GM12865 (cell line): ENCODE data around the gene HIGD1C.

Experiments used
- DNase-seq: peaks from one replicate; pipeline ENCODE4 v3.0.0; 2010; ENCODE audit warnings: low read depth
- H3K4me3 ChIP-seq: 2 replicates; pipeline ENCODE4 v1.5.1; 2011; ENCODE audit warnings: mild to moderate bottlenecking, low read depth, low read length, control low read depth
- TF ChIP-seq, protein P1 (sequence below): IDR thresholded peaks from 2 replicates; pipeline ENCODE4 v1.5.1; 2011; ENCODE audit warnings: low read length, control low read depth, low read depth, inconsistent platforms; ENCODE audit not compliant: insufficient read depth; ENCODE audit errors: missing control alignments

The HIGD1C gene

DNA sequence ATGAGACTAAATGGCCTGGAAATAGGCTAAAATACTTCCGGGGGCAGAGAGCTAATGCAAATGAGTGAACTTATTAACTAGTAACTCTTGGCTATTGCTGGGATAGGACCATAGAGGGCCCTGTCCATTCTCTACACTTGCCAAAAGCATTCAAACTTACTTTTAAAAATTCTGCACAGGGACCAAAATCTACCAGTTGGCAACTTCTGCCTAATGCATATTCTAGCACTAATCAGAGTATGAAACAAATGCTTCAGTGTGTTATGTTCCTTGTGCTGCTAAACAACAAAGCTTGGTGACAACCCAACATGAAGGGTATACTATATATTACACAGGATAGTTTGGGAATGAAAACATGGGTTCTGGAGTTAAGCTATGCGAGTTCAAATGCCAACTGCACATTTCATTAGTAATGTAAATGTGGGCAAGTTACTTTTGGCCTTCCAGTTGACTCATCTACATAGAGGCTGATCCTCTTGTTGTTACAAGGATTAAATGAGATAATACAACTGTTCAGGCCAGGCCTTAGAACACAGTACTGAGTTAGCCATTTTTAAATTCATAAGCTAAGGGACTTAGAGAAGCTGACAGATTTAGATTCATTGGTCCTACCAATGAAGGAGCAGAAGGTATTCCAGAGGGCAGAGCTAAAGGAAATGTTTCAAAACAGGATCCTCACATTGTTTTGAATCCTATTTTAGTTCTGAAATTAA is 32.4 kb downstream of the HIGD1C start:
- TF ChIP-seq, protein P1, sequence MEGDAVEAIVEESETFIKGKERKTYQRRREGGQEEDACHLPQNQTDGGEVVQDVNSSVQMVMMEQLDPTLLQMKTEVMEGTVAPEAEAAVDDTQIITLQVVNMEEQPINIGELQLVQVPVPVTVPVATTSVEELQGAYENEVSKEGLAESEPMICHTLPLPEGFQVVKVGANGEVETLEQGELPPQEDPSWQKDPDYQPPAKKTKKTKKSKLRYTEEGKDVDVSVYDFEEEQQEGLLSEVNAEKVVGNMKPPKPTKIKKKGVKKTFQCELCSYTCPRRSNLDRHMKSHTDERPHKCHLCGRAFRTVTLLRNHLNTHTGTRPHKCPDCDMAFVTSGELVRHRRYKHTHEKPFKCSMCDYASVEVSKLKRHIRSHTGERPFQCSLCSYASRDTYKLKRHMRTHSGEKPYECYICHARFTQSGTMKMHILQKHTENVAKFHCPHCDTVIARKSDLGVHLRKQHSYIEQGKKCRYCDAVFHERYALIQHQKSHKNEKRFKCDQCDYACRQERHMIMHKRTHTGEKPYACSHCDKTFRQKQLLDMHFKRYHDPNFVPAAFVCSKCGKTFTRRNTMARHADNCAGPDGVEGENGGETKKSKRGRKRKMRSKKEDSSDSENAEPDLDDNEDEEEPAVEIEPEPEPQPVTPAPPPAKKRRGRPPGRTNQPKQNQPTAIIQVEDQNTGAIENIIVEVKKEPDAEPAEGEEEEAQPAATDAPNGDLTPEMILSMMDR, result no peak
- no peak overlapping the region for H3K4me3 ChIP-seq
- no peak for DNase-seq

DNA sequence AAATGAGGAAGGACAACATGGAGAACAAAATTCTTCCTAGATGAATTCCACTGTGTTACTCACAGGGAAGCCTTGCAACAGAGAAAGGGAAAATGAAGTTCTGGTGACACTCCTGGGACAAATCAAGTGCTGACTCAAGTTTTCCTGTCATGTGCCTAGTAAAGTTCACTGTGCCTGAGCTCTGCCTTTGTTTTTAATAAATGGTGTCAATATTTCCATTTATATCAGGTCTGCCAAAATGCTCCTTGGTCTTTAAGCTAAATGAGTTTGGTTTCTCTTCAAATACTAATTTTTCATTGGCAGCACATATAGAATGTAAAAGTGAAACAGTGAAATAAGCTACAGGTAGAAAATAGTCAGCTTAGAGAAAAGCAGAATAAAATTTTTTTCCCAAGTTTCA is 33.0 kb downstream of the HIGD1C start:
- TF ChIP-seq, protein P1, result no peak
- H3K4me3 ChIP-seq, result no peak overlapping the region
- no peak for DNase-seq

DNA sequence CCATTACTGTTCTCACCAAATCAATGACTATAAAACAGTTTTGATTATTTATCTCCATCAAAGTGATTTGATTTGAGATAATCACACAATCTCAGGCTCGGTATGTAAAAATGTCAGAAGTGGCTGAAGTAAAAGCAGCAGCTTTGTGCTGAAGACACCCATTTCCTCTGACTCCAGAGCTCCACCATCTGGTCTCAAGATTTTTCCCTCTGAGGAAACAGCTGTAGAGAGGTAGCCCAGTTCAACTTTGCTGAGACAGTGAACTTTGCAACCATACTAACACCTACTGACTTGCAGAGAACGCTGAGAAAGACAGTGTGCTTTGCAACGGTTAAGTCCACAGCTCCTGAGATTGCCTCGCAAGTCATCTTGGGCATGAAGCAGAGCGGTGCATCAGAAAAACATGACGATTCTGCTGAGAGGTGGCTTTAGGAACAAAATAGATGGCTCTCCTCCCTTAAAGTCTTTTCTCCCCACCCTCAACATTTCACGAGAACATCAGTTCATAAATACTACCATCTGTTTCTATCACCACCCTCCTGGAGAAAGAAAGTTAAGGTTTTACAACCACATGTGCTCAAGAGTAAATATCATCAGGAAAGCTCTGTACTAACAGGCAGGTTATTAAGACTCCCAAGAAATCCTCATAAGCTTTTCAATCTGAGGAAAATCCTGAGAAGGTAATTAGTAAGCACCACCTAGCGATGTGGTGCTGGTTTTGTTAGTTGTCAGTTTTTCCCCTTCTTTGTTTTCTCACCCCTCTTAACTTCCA is 34.8 kb downstream of the HIGD1C start:
- DNase-seq, result peak; percentile 62

DNA sequence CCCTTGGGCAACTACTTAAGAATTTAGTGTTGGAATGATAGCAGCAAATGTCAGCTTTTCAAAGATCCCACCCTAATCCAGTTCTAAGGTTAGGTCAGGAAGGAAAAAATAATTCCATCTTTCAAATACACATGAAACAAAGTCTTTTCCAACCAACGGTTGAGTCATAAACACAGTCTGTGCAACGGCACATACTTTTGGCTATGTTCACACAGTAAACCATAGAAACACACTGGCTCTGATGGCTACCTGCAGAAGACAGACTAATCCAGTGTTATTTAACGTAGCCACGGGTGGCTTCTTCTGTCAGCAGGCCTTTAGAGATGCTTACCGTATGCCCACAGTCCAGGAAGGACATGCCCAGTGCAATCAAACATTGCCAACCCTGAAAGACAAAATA is 35.7 kb downstream of the HIGD1C start:
- DNase-seq, result no peak
- no peak overlapping the region for H3K4me3 ChIP-seq
- TF ChIP-seq, protein P1, result no peak

More for the DNA sequence above, 34.8 kb downstream of the HIGD1C start:
- TF ChIP-seq, protein P1, result peak; percentile 48
- no peak overlapping the region for H3K4me3 ChIP-seq

DNA sequence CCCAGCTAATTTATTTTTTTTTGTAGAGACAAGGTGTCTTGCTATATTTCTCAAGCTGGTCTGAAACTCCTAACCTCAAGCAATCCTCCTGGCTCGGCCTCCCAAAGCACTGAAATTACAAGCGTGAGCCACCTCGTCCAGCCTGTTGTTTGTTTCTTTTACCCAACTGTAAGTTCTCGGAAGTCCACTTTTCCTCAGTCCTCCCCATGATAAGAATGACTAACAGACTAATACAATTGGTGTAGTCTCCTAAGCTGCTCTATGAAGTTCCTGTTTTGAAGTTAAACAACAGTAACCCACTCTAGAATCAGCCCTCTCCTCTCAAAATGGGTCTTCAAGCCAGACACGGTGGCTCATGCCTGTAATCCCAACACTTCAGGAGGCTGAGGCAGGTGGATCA is 36.5 kb downstream of the HIGD1C start:
- no peak overlapping the region for H3K4me3 ChIP-seq
- no peak for DNase-seq
- TF ChIP-seq, protein P1, result no peak

DNA sequence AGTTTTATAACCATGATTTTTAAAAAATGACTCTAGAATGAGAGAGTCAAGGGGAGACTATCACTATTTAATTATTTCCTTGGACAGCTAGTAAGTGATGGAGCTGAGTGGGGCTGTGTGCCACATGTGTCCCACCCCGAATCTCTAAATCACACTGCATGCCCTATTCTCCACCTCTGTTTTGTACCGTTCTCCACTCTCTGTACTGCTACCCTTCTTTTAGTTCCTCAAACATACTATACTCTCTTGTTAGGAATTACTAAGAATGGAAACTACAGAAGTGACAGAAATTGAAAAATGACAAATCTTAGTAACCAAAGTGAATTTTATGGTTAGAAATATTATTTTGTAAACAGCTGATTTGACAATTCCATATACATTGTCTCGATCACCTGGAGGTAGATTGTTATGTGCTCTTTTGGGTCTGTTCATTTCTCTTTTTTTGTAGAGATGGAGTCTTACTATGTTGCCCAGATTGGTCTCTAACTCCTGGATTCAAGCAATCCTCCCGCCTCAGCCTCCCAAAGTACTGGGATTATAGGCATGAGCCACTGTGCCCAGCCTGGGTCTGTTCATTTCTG is 37.9 kb downstream of the HIGD1C start:
- no peak for DNase-seq
- TF ChIP-seq, protein P1, result no peak
- H3K4me3 ChIP-seq, result no peak overlapping the region
